SK-N-MC (cell line): ENCODE measurements around the gene HIF1A.
A peak's percentile ranks its signal among the peaks of the same experiment; 100 is the strongest.
"Not testable (repeated sequence)": the region's sequence is repeated elsewhere in the genome, so short reads cannot be mapped to it uniquely, and the experiment has no call there.

Experiments used
- DNase-seq: peaks from one replicate; pipeline ENCODE4 v3.0.0-alpha.2; 2011; ENCODE audit warnings: low read depth, low spot score
- H3K27ac ChIP-seq: fragments of 200-600 bp; sonication (generic); 2 replicates; pipeline ENCODE4 v1.5.1; 2016; ENCODE audit warnings: mixed run types
- H3K36me3 ChIP-seq: fragments of 200-600 bp; sonication (generic); 2 replicates; pipeline ENCODE4 v1.6.1; 2017; ENCODE audit warnings: antibody characterized with exemption, low read length, mixed read lengths; ENCODE audit not compliant: insufficient read depth
- H3K4me3 ChIP-seq: fragments of 200-600 bp; sonication (generic); 2 replicates; pipeline ENCODE4 v1.5.1; 2016
- H3K9ac ChIP-seq: fragments of 200-600 bp; sonication (generic); 2 replicates; pipeline ENCODE4 v1.8.0; 2017; ENCODE audit warnings: mixed run types, mixed read lengths; ENCODE audit not compliant: insufficient read length
- H3K9me3 ChIP-seq: fragments of 200-600 bp; sonication (generic); 2 replicates; pipeline ENCODE4 v1.6.1; 2017; ENCODE audit warnings: low read depth, mild to moderate bottlenecking, antibody characterized with exemption, low read length, moderate library complexity, mixed read lengths
- EZH2 ChIP-seq: fragments of 200-600 bp; sonication (generic); IDR thresholded peaks from one replicate; pipeline ENCODE4 v1.6.1; 2017; ENCODE audit warnings: antibody characterized with exemption
- FOXP2 ChIP-seq: optimal IDR thresholded peaks from 2 replicates; pipeline ENCODE3; 2011; ENCODE audit warnings: mild to moderate bottlenecking, moderate library complexity; ENCODE audit not compliant: insufficient read depth; ENCODE audit errors: extremely low read length, control extremely low read depth
- POLR2AphosphoS5 ChIP-seq: IDR thresholded peaks from 2 replicates; pipeline ENCODE4 v1.6.1; 2012; ENCODE audit warnings: mild to moderate bottlenecking, low read depth, low read length, borderline replicate concordance

The HIF1A gene

DNA sequence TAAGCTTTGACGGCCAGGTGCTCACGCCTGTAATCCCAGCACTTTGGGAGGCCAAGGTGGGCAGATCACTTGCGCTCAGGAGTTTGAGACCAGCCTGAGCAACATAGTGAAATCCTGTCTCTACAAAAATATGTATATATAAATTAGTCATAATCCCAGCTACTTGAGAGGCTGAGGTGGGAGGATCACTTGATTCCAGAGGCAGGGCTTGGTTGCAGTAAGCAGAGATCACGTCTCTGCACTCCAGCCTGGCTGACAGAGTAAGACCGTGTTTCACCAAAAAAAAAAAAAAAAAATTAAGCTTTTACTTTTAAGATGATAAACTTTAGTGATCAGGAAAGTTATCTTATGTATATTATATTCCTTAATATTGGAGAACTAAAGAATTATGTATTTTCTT lies 48.9 kb downstream of the HIF1A start:
- no peak for DNase-seq
- Histone ChIP-seq H3K9me3 (no peaks in the 10 kb centered on the region), H3K27ac (no peak overlapping the region), H3K9ac (no peak overlapping the region), H3K4me3 (no peak overlapping the region), H3K36me3 (peaks cover 80% of the 10 kb centered on the region)
- TF ChIP-seq POLR2AphosphoS5 (no peak), FOXP2 (no peak), EZH2 (no peak)

GRCh38 chr14:61746346-61746745 lies 51.0 kb downstream of the HIF1A start:
- H3K27ac ChIP-seq, H3K9ac ChIP-seq, H3K4me3 ChIP-seq, H3K9me3 ChIP-seq, DNase-seq: not testable (repeated sequence)
- H3K36me3 ChIP-seq, result peaks cover 63% of the 10 kb centered on the region

DNA sequence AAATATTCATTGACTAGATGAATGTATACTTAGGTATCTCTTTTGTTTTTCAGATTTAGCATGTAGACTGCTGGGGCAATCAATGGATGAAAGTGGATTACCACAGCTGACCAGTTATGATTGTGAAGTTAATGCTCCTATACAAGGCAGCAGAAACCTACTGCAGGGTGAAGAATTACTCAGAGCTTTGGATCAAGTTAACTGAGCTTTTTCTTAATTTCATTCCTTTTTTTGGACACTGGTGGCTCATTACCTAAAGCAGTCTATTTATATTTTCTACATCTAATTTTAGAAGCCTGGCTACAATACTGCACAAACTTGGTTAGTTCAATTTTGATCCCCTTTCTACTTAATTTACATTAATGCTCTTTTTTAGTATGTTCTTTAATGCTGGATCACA lies 51.6 kb downstream of the HIF1A start:
- DNase-seq, result no peak
- Histone ChIP-seq H3K27ac (no peak overlapping the region), H3K36me3 (peaks cover 60% of the 10 kb centered on the region), H3K9me3 (no peaks in the 10 kb centered on the region), H3K9ac (no peak overlapping the region), H3K4me3 (no peak overlapping the region)
- TF ChIP-seq EZH2 (no peak), FOXP2 (no peak), POLR2AphosphoS5 (no peak)

GRCh38 chr14:61747342-61747741 lies 52.0 kb downstream of the HIF1A start:
- no peak for TF ChIP-seq EZH2
- TF ChIP-seq FOXP2, result no peak
- TF ChIP-seq POLR2AphosphoS5, result no peak
- no peaks in the 10 kb centered on the region for H3K9me3 ChIP-seq
- H3K36me3 ChIP-seq, result peaks cover 55% of the 10 kb centered on the region
- no peak overlapping the region for H3K9ac ChIP-seq
- no peak overlapping the region for H3K27ac ChIP-seq
- no peak overlapping the region for H3K4me3 ChIP-seq
- no peak for DNase-seq

- H3K27ac ChIP-seq, result no peak overlapping the region; the same call in 1 of the 2 replicates
- H3K9ac ChIP-seq, result no peak overlapping the region
- TF ChIP-seq EZH2 (no peak), POLR2AphosphoS5 (no peak), FOXP2 (no peak)
- H3K4me3 ChIP-seq, result no peak overlapping the region
- H3K9me3 ChIP-seq, result no peaks in the 10 kb centered on the region
- peaks cover 36% of the 10 kb centered on the region for H3K36me3 ChIP-seq
- no peak for DNase-seq
These were observed 54.0 kb downstream of the HIF1A start for GRCh38 chr14:61749264-61749663.

DNA sequence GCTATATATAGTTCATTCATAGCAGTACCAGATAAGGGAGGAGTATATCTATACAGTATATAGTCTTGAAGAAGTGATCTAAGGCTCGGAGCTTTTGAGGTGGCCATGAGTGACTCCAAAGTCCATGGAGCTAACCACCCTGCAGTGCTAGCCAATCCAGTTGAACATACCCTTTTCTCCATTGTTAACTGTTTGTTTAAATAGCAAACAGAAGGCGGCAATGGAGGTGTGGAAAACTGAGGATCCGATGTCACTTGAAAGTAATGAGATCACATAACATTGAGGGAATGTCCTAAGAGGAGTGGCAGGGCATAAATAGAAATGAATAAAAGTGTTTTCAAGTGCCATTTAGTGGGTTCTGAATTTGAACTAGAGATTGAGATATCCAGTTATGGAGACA lies 54.6 kb downstream of the HIF1A start:
- TF ChIP-seq FOXP2 (no peak), POLR2AphosphoS5 (no peak), EZH2 (no peak)
- H3K9ac ChIP-seq, result no peak overlapping the region
- peaks cover 30% of the 10 kb centered on the region for H3K36me3 ChIP-seq
- H3K9me3 ChIP-seq, result no peaks in the 10 kb centered on the region
- no peak overlapping the region for H3K27ac ChIP-seq
- no peak for DNase-seq
- H3K4me3 ChIP-seq, result no peak overlapping the region

DNA sequence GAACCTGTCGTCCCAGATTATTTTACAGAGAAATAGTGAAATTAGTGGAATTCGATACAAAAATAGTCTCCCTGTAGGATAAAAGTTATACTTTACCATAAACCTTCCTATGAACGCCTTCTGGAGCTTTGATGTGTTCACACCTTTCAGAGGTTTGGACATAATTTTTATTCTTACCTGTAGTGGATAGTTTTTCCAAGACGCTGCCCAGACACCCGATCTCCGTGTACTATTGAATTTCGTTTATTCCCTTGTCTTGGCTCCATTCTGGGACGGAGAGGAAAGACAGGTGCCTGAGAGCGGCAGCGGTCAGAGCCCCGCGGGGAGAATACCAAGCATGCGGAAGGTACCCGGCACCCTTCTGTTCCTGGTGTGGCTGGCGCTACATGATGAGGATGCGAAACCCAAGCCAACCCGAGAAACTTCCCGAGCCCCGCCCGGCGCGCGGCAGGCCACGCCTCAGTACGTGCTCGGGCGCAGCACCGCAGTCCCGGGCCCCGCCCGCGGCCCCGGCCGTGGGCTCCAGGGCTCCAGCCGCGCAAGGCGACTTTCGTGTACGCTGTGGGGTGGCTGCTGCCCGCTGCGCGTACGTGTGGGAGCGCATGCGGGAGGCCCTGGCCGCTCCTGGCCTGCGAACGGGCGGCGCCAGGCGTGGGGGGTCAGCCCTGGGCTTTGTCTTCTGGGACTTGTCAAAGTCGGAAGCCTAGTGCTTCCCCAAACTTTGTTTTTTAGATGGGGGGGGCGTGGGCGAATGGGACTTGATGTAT lies 55.6 kb downstream of the HIF1A start:
- Histone ChIP-seq H3K36me3 (peaks cover 21% of the 10 kb centered on the region), H3K27ac (no peak overlapping the region), H3K9me3 (no peaks in the 10 kb centered on the region), H3K4me3 (peak overlapping the region; percentile 76), H3K9ac (peak overlapping the region; percentile 35)
- no peak for DNase-seq
- TF ChIP-seq EZH2 (no peak), POLR2AphosphoS5 (peak; percentile 66; the same call in 1 of the 2 replicates), FOXP2 (no peak)

GRCh38 chr14:61751475-61751989 lies 56.2 kb downstream of the HIF1A start:
- Histone ChIP-seq H3K36me3 (peaks cover 18% of the 10 kb centered on the region), H3K27ac (no peak overlapping the region), H3K9ac (peak overlapping the region; percentile 35), H3K4me3 (peak overlapping the region; percentile 76), H3K9me3 (no peaks in the 10 kb centered on the region)
- no peak for DNase-seq
- TF ChIP-seq POLR2AphosphoS5 (no peak), EZH2 (no peak), FOXP2 (no peak)

- no peak overlapping the region for H3K27ac ChIP-seq
- no peak overlapping the region for H3K9ac ChIP-seq
- H3K9me3 ChIP-seq, result no peaks in the 10 kb centered on the region
- no peak for DNase-seq
- H3K4me3 ChIP-seq, result no peak overlapping the region
- TF ChIP-seq EZH2 (no peak), FOXP2 (no peak), POLR2AphosphoS5 (no peak)
- H3K36me3 ChIP-seq, result peaks cover 7% of the 10 kb centered on the region
These were observed 57.3 kb downstream of the HIF1A start for GRCh38 chr14:61752626-61753025.
